Fibroblast of lung (primary cell): Measurements from ENCODE around the gene ADORA2B. TPM values are rescaled to one million over a fixed set of nuclear protein-coding genes. Genes with fewer than 3 reads are reported as not detected.

Source experiments
- DNase-seq, 2 donors: peaks; one replicate each; pipeline versions ENCODE4 v3.0.0 to v3.0.0-alpha.2; 2010; ENCODE audit warnings: low read depth in 2 of 2
- H2AFZ ChIP-seq: 2 replicates; pipeline ENCODE4 v1.5.1; 2012; ENCODE audit warnings: low read length, control low read depth, inconsistent platforms
- H3K27ac ChIP-seq: 2 replicates; pipeline ENCODE4 v1.5.1; 2011; ENCODE audit warnings: low read length, control low read depth; ENCODE audit not compliant: insufficient read depth
- H3K27me3 ChIP-seq: 2 replicates; pipeline ENCODE4 v1.5.1; 2011; ENCODE audit warnings: mild to moderate bottlenecking, low read length; ENCODE audit not compliant: control insufficient read depth, insufficient read depth
- H3K36me3 ChIP-seq: 2 replicates; pipeline ENCODE4 v1.5.1; 2011; ENCODE audit warnings: low read length; ENCODE audit not compliant: control insufficient read depth, insufficient read depth
- H3K4me1 ChIP-seq: 2 replicates; pipeline ENCODE4 v1.5.1; 2011; ENCODE audit warnings: low read length; ENCODE audit not compliant: control insufficient read depth, insufficient read depth; ENCODE audit errors: extremely low read depth
- H3K4me2 ChIP-seq: 2 replicates; pipeline ENCODE4 v1.5.1; 2011; ENCODE audit warnings: low read length, control low read depth; ENCODE audit not compliant: insufficient read depth; ENCODE audit errors: extremely low read depth
- H3K4me3 ChIP-seq, 4 experiments: fragments of 200-600 bp in 1 of 4; sonication (generic) in 1 of 4; replicated peaks in 1 of 4; 2 replicates each; pipeline ENCODE4 v1.5.1; 2011 to 2016; ENCODE audit warnings: low read length in 4 of 4, low read depth in 3 of 4, mild to moderate bottlenecking in 3 of 4, control low read depth in 2 of 4, inconsistent platforms in 1 of 4, mixed read lengths in 1 of 4; ENCODE audit not compliant: insufficient read depth in 1 of 4; ENCODE audit errors: control extremely low read depth in 1 of 4
- H3K79me2 ChIP-seq: 2 replicates; pipeline ENCODE4 v1.5.1; 2012; ENCODE audit warnings: mild to moderate bottlenecking, low read length, inconsistent platforms; ENCODE audit not compliant: control insufficient read depth, insufficient read depth
- H3K9ac ChIP-seq: 2 replicates; pipeline ENCODE4 v1.5.1; 2011; ENCODE audit warnings: mild to moderate bottlenecking, low read length, control low read depth; ENCODE audit not compliant: insufficient read depth
- H3K9me3 ChIP-seq: 2 replicates; pipeline ENCODE4 v1.5.1; 2012; ENCODE audit warnings: low read depth, low read length; ENCODE audit not compliant: control insufficient read depth, insufficient read depth
- H4K20me1 ChIP-seq: 2 replicates; pipeline ENCODE4 v1.5.1; 2011; ENCODE audit warnings: low read length; ENCODE audit not compliant: control insufficient read depth, insufficient read depth; ENCODE audit errors: extremely low read depth
- CTCF ChIP-seq, 2 donors: IDR thresholded peaks in 1 of 2; conservative IDR thresholded peaks in 1 of 2; 1 replicate in 1 of 2; 2 replicates in 1 of 2; pipeline ENCODE4 v1.5.1; 2011 to 2012; ENCODE audit warnings: low read length in 2 of 2, control low read depth in 1 of 2, inconsistent platforms in 1 of 2, low read depth in 1 of 2, mild to moderate bottlenecking in 1 of 2
- EZH2 ChIP-seq: IDR thresholded peaks from 2 replicates; pipeline ENCODE4 v1.5.1; 2012; ENCODE audit warnings: low read length, control low read depth, mild to moderate bottlenecking; ENCODE audit errors: missing control alignments
- polyA plus RNA-seq, 2 donors: library from polyadenylated mRNA; depleted of rRNA in 1 of 2; stranded (reverse) in 1 of 2; unstranded in 1 of 2; fragments of >200 nt; gene quantifications; 2 replicates each; pipeline ENCODE4 v1.2.1, GENCODE V29; 2011 to 2012; ENCODE audit warnings: missing spikeins in 1 of 2
- total RNA-seq: library from RNA; depleted of rRNA; stranded (reverse); fragments of >200 nt; gene quantifications from 2 replicates; pipeline ENCODE4 v1.2.1, GENCODE V29; 2014

The ADORA2B gene
- total and polyA plus RNA-seq, 2 donors (not counting 1 experiment from before 2014, with no cell fraction given) = 3.1 to 17.2 TPM

- Histone ChIP-seq H3K4me3 (no peak overlapping the region), H3K27ac (no peak overlapping the region), H2AFZ (no peak overlapping the region), H3K4me1 (peaks cover 5% of the 10 kb centered on the region), H3K36me3 (no peaks in the 10 kb centered on the region), H4K20me1 (no peaks in the 10 kb centered on the region), H3K79me2 (no peaks in the 10 kb centered on the region), H3K9ac (no peak overlapping the region), H3K4me2 (no peak overlapping the region), H3K9me3 (no peaks in the 10 kb centered on the region), H3K27me3 (no peaks in the 10 kb centered on the region)
- TF ChIP-seq CTCF (conservative IDR thresholded peaks at IDR 0.05 in 1 of 2, IDR thresholded peaks at IDR 0.05 in 1 of 2; ENCODE audit: low read depth in 1 of 2, low read length in 2 of 2) (no peak), EZH2 (no peak)
- DNase-seq = peak in 1 of 2 donors; percentile 58
Measured at GRCh38 chr17:15967706-15968399, 22.9 kb downstream of the ADORA2B start.

GRCh38 chr17:15969463-15969862, 24.5 kb downstream of the ADORA2B start:
- TF ChIP-seq EZH2 (no peak), CTCF (conservative IDR thresholded peaks at IDR 0.05 in 1 of 2, IDR thresholded peaks at IDR 0.05 in 1 of 2; ENCODE audit: low read depth in 1 of 2, low read length in 2 of 2) (no peak)
- H3K9ac ChIP-seq = no peak overlapping the region
- no peaks in the 10 kb centered on the region for H3K79me2 ChIP-seq
- H4K20me1 ChIP-seq = no peaks in the 10 kb centered on the region
- no peak overlapping the region for H2AFZ ChIP-seq
- no peaks in the 10 kb centered on the region for H3K27me3 ChIP-seq
- peaks cover 5% of the 10 kb centered on the region for H3K4me1 ChIP-seq
- no peaks in the 10 kb centered on the region for H3K36me3 ChIP-seq
- H3K9me3 ChIP-seq = no peaks in the 10 kb centered on the region
- DNase-seq = no peak
- H3K4me2 ChIP-seq = no peak overlapping the region
- no peak overlapping the region for H3K4me3 ChIP-seq
- H3K27ac ChIP-seq = no peak overlapping the region

GRCh38 chr17:15970500-15970899, 25.6 kb downstream of the ADORA2B start:
- no peak overlapping the region for H3K9ac ChIP-seq
- H3K4me2 ChIP-seq = no peak overlapping the region
- no peaks in the 10 kb centered on the region for H3K79me2 ChIP-seq

More at GRCh38 chr17:15970500-15970899, 25.6 kb downstream of the ADORA2B start:
- TF ChIP-seq EZH2 = no peak
- TF ChIP-seq CTCF (conservative IDR thresholded peaks at IDR 0.05 in 1 of 2, IDR thresholded peaks at IDR 0.05 in 1 of 2; ENCODE audit: low read depth in 1 of 2, low read length in 2 of 2) = no peak
- H3K4me3 ChIP-seq = no peak overlapping the region
- no peaks in the 10 kb centered on the region for H3K27me3 ChIP-seq
- H3K9me3 ChIP-seq = no peaks in the 10 kb centered on the region
- H3K27ac ChIP-seq = no peak overlapping the region
- H2AFZ ChIP-seq = no peak overlapping the region
- no peaks in the 10 kb centered on the region for H3K36me3 ChIP-seq
- no peak for DNase-seq
- peaks cover 5% of the 10 kb centered on the region for H3K4me1 ChIP-seq
- H4K20me1 ChIP-seq = no peaks in the 10 kb centered on the region
